Placental epithelial cell (primary cell): ENCODE results near the gene TRIM64C. TPM values are rescaled to one million over a fixed set of nuclear protein-coding genes. Genes with fewer than 3 reads are reported as not detected.

Experiments
- small RNA-seq: library from RNA; depleted of rRNA; stranded (forward); fragments of <200 nt; gene quantifications from one replicate; pipeline ENCODE3, GENCODE V24; 2012
- total RNA-seq: library from RNA; depleted of rRNA; stranded (reverse); fragments of >200 nt; gene quantifications from 2 replicates; pipeline ENCODE4 v1.2.3, GENCODE V29; 2012

The TRIM64C gene, protein sequence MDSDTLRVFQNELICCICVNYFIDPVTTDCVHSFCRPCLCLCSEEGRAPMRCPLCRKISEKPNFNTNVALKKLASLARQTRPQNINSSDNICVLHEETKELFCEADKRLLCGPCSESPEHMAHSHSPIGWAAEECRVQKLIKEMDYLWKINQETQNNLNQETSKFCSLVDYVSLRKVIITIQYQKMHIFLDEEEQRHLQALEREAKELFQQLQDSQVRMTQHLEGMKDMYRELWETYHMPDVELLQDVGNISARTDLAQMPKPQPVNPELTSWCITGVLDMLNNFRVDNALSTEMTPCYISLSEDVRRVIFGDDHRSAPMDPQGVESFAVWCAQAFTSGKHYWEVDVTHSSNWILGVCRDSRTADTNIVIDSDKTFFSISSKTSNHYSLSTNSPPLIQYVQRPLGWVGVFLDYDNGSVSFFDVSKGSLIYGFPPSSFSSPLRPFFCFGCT
- not detected in 2 replicates for total RNA-seq

DNA sequence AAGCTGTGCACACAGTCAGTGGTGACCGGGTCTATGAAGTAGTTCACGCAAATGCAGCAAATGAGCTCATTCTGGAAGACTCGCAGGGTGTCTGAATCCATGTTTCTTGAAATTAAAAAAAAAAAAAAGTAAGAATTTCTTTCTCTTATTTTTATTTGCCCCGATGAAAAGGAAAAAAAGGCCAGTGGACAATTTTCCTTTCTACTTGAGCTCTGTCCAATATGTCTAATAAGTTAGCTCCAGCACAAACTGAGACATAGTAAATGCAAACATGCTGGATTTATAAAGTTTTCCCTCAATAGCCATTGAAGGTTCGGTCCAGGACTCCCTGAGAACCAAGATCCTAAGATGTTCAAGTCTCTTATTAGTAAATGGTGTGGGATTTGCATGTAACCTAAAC is at the start of gene TRIM64C:
Gene TRIM64C, minus strand, starts transcription at position 101 of the 400 bp plus-strand sequence. Its CDS starts 0 bp downstream, at position 101.

GRCh38 chr11:49028523-49028922 is 30.4 kb downstream of the TRIM64C start, which contains the start of gene TRIM49B:
Gene TRIM49B, plus strand, starts transcription at chr11:49028823. Its CDS starts 2,777 bp downstream, at chr11:49031600.

Small RNA genes within 50 kb of the gene (small RNA-seq; reads per million reads assigned to genes)
- gene AC084851.1: not detected

Other genes with a start within 250 kb of the TRIM64C start
- not detected in 2 replicates for gene TRIM51G, start 75.2 kb downstream of the TRIM64C start, total RNA-seq
- not detected in 2 replicates for gene TRIM49B, start 30.3 kb downstream of the TRIM64C start, total RNA-seq
- gene FOLH1, start 149.5 kb upstream of the TRIM64C start, total RNA-seq: not detected in 2 replicates